Esophagus squamous epithelium (tissue), 5 donors: ENCODE measurements around the gene NCOA1. TPM values are rescaled to one million over a fixed set of nuclear protein-coding genes. Genes with fewer than 3 reads are reported as not detected.

Experiments used
- DNase-seq: peaks from one replicate; lab custom pipeline; 2025; lab: John Stamatoyannopoulos, UW
- H3K27ac ChIP-seq, 4 donors: fragments of 200-600 bp; sonication (generic); one replicate each; pipeline ENCODE4 v1.5.1; 2016 to 2019; ENCODE audit warnings: mild to moderate bottlenecking in 1 of 4
- H3K27me3 ChIP-seq, 4 donors: fragments of 200-600 bp; sonication (generic); 1 replicate in 3 of 4; 2 replicates in 1 of 4; pipeline versions ENCODE4 v1.5.1 to v1.6.0; 2017 to 2021; ENCODE audit warnings: antibody characterized with exemption in 1 of 4
- H3K36me3 ChIP-seq, 3 donors: fragments of 200-600 bp; sonication (generic); one replicate each; pipeline ENCODE4 v1.5.1; 2016 to 2019
- H3K4me1 ChIP-seq, 3 donors: fragments of 200-600 bp; sonication (generic); one replicate each; pipeline ENCODE4 v1.5.1; 2017 to 2019
- H3K4me3 ChIP-seq, 4 donors: fragments of 200-600 bp; sonication (generic); 1 replicate in 3 of 4; 2 replicates in 1 of 4; pipeline ENCODE4 v1.5.1; 2016 to 2019; ENCODE audit warnings: mild to moderate bottlenecking in 2 of 4, moderate library complexity in 1 of 4
- H3K9me3 ChIP-seq, 3 donors: fragments of 200-600 bp; sonication (generic); one replicate each; pipeline ENCODE4 v1.5.1; 2016 to 2019
- CTCF ChIP-seq, 6 experiments: fragments of 450-650 bp in 4 of 6; fragments of 200-600 bp in 2 of 6; sonication (generic) in 2 of 6; IDR thresholded peaks; one replicate each; pipeline ENCODE4 v1.5.1; 2016 to 2019; ENCODE audit warnings: antibody characterized with exemption in 6 of 6, mild to moderate bottlenecking in 4 of 6, moderate library complexity in 4 of 6
- POLR2A ChIP-seq, 4 donors: fragments of 450-650 bp; IDR thresholded peaks; one replicate each; pipeline ENCODE4 v1.6.1; 2017; ENCODE audit warnings: antibody characterized with exemption in 4 of 4, mild to moderate bottlenecking in 4 of 4, moderate library complexity in 3 of 4
- WGBS, 2 donors: methylation state at CpG; one replicate each; pipeline ENCODE4 v1.1.5; 2018; 5-methylcytosine and 5-hydroxymethylcytosine counted together
- intact Hi-C: fragments of 100-400 bp; cut with DNase I; formaldehyde crosslinking; loops from one replicate; pipeline ENCODE4 v1.15.0; 2022
- total RNA-seq, 4 donors: library from RNA; depleted of rRNA; stranded (reverse); fragments of >200 nt; gene quantifications; one replicate each; pipeline ENCODE4 v1.1.0, GENCODE V29; 2016
- donor health status: DM: yes; HTN: yes; CAD: no.

NCOA1 gene
- total RNA-seq, 4 donors from 2014 or later = 21.3 to 45.4 (median 32.9) TPM

- Histone ChIP-seq H3K36me3 (no peaks in the 10 kb centered on the region), H3K4me3 (no peak overlapping the region), H3K27ac (no peak overlapping the region), H3K4me1 (peaks cover 0 to 49% (median 10%) of the 10 kb centered on the region in 3 donors), H3K27me3 (no peaks in the 10 kb centered on the region), H3K9me3 (no peaks in the 10 kb centered on the region)
- DNase-seq = no peak
- no peak for TF ChIP-seq CTCF (IDR thresholded peaks at IDR 0.05)
- intact Hi-C loops = no loop called here
- WGBS, 2 donors = 62 to 70% methylated on average over 2 of the region's 2 CpGs
Measured at GRCh38 chr2:24512404-24512803, 21.4 kb downstream of the NCOA1 start.

GRCh38 chr2:24512831-24513230 is 21.8 kb downstream of the NCOA1 start:
- no peak for DNase-seq
- Histone ChIP-seq H3K4me1 (peaks cover 0 to 48% (median 10%) of the 10 kb centered on the region in 3 donors), H3K27me3 (no peaks in the 10 kb centered on the region), H3K9me3 (no peaks in the 10 kb centered on the region), H3K27ac (no peak overlapping the region), H3K4me3 (no peak overlapping the region), H3K36me3 (no peaks in the 10 kb centered on the region)
- TF ChIP-seq POLR2A (IDR thresholded peaks at IDR 0.05) (no peak), CTCF (IDR thresholded peaks at IDR 0.05) (no peak)
- intact Hi-C loops = no loop called here
- 81 to 83% methylated on average over 6 of the region's 6 CpGs for WGBS, 2 donors

GRCh38 chr2:24513281-24514071 is 22.4 kb downstream of the NCOA1 start:
- peaks cover 0 to 43% (median 10%) of the 10 kb centered on the region in 3 donors for H3K4me1 ChIP-seq
- H3K4me3 ChIP-seq = no peak overlapping the region
- TF ChIP-seq CTCF (IDR thresholded peaks at IDR 0.05) (no peak), POLR2A (IDR thresholded peaks at IDR 0.05) (no peak)
- 90 to 94% methylated on average over 9 of the region's 9 CpGs for WGBS, 2 donors
- no peak for DNase-seq
- H3K27ac ChIP-seq = no peak overlapping the region
- intact Hi-C loops = no loop called here
- no peaks in the 10 kb centered on the region for H3K9me3 ChIP-seq
- no peaks in the 10 kb centered on the region for H3K27me3 ChIP-seq
- no peaks in the 10 kb centered on the region for H3K36me3 ChIP-seq

GRCh38 chr2:24514820-24515219 is 23.8 kb downstream of the NCOA1 start:
- no peak for DNase-seq
- Histone ChIP-seq H3K27ac (no peak overlapping the region), H3K9me3 (no peaks in the 10 kb centered on the region), H3K36me3 (no peaks in the 10 kb centered on the region), H3K4me1 (peaks cover 0 to 32% (median 7%) of the 10 kb centered on the region in 3 donors), H3K4me3 (no peak overlapping the region), H3K27me3 (no peaks in the 10 kb centered on the region)
- intact Hi-C loops = no loop called here
- TF ChIP-seq POLR2A (IDR thresholded peaks at IDR 0.05) (no peak), CTCF (IDR thresholded peaks at IDR 0.05) (no peak)
- 90 to 91% methylated on average over 2 of the region's 2 CpGs for WGBS, 2 donors

- no peak for TF ChIP-seq POLR2A (IDR thresholded peaks at IDR 0.05)
- TF ChIP-seq CTCF (IDR thresholded peaks at IDR 0.05) = no peak
- peaks cover 0 to 32% (median 7%) of the 10 kb centered on the region in 3 donors for H3K4me1 ChIP-seq
Measured at GRCh38 chr2:24515335-24515734, 24.3 kb downstream of the NCOA1 start.

More at GRCh38 chr2:24515335-24515734, 24.3 kb downstream of the NCOA1 start:
- Histone ChIP-seq H3K9me3 (no peaks in the 10 kb centered on the region), H3K27ac (no peak overlapping the region), H3K4me3 (no peak overlapping the region), H3K36me3 (no peaks in the 10 kb centered on the region), H3K27me3 (no peaks in the 10 kb centered on the region)
- no peak for DNase-seq
- intact Hi-C loops = no loop called here
- WGBS, 2 donors = 23 to 56% methylated on average over 2 of the region's 2 CpGs
